Measurements from ENCODE around the gene TKTL1.

The TKTL1 gene

GRCh38 chrX:154355094-154355775 lies 59.6 kb downstream of the TKTL1 start:
- peaks cover 90% of the 10 kb centered on the region for H3K36me3 ChIP-seq (ENCODE audit: control insufficient read depth, insufficient read depth, low read length, severe bottlenecking)
- no peaks in the 10 kb centered on the region for H3K27me3 ChIP-seq (replicated peaks; ENCODE audit: control insufficient read depth, insufficient read depth, low read length)
- no peak for DNase-seq (ENCODE audit: low read depth)
- no peak overlapping the region for H3K9ac ChIP-seq (ENCODE audit: low read length)
- no peak overlapping the region for H3K4me3 ChIP-seq (ENCODE audit: low read length)
- no peaks in the 10 kb centered on the region for H3K4me1 ChIP-seq (ENCODE audit: control insufficient read depth, insufficient read depth, low read length)
- no peaks in the 10 kb centered on the region for H3K9me3 ChIP-seq (ENCODE audit: control insufficient read depth, low read length)

GRCh38 chrX:154355776-154356140 lies 60.2 kb downstream of the TKTL1 start:
- H3K27me3 ChIP-seq (replicated peaks; ENCODE audit: control insufficient read depth, insufficient read depth, low read length), result no peaks in the 10 kb centered on the region
- H3K9me3 ChIP-seq (ENCODE audit: control insufficient read depth, low read length), result no peaks in the 10 kb centered on the region
- H3K9ac ChIP-seq (ENCODE audit: low read length), result no peak overlapping the region
- H3K4me3 ChIP-seq (ENCODE audit: low read length), result no peak overlapping the region
- DNase-seq (ENCODE audit: low read depth), result no peak
- peaks cover 89% of the 10 kb centered on the region for H3K36me3 ChIP-seq (ENCODE audit: control insufficient read depth, insufficient read depth, low read length, severe bottlenecking)
- H3K4me1 ChIP-seq (ENCODE audit: control insufficient read depth, insufficient read depth, low read length), result no peaks in the 10 kb centered on the region

- H3K4me3 ChIP-seq (ENCODE audit: low read length), result no peak overlapping the region
- no peaks in the 10 kb centered on the region for H3K4me1 ChIP-seq (ENCODE audit: control insufficient read depth, insufficient read depth, low read length)
- H3K9me3 ChIP-seq (ENCODE audit: control insufficient read depth, low read length), result no peaks in the 10 kb centered on the region
- no peak for DNase-seq (ENCODE audit: low read depth)
- peaks cover 85% of the 10 kb centered on the region for H3K36me3 ChIP-seq (ENCODE audit: control insufficient read depth, insufficient read depth, low read length, severe bottlenecking)
- no peak overlapping the region for H3K9ac ChIP-seq (ENCODE audit: low read length)
- H3K27me3 ChIP-seq (replicated peaks; ENCODE audit: control insufficient read depth, insufficient read depth, low read length), result no peaks in the 10 kb centered on the region
These were observed 61.0 kb downstream of the TKTL1 start for GRCh38 chrX:154356596-154356995.

GRCh38 chrX:154357205-154357604 lies 61.6 kb downstream of the TKTL1 start:
- Histone ChIP-seq H3K9ac (ENCODE audit: low read length) (no peak overlapping the region), H3K36me3 (ENCODE audit: control insufficient read depth, insufficient read depth, low read length, severe bottlenecking) (peaks cover 85% of the 10 kb centered on the region), H3K4me3 (ENCODE audit: low read length) (no peak overlapping the region), H3K9me3 (ENCODE audit: control insufficient read depth, low read length) (no peaks in the 10 kb centered on the region), H3K27me3 (replicated peaks; ENCODE audit: control insufficient read depth, insufficient read depth, low read length) (no peaks in the 10 kb centered on the region), H3K4me1 (ENCODE audit: control insufficient read depth, insufficient read depth, low read length) (no peaks in the 10 kb centered on the region)
- DNase-seq (ENCODE audit: low read depth), result no peak

- Histone ChIP-seq H3K4me3 (ENCODE audit: low read length) (no peak overlapping the region), H3K4me1 (ENCODE audit: control insufficient read depth, insufficient read depth, low read length) (no peaks in the 10 kb centered on the region), H3K36me3 (ENCODE audit: control insufficient read depth, insufficient read depth, low read length, severe bottlenecking) (peaks cover 86% of the 10 kb centered on the region), H3K9me3 (ENCODE audit: control insufficient read depth, low read length) (no peaks in the 10 kb centered on the region), H3K27me3 (replicated peaks; ENCODE audit: control insufficient read depth, insufficient read depth, low read length) (no peaks in the 10 kb centered on the region), H3K9ac (ENCODE audit: low read length) (no peak overlapping the region)
- no peak for DNase-seq (ENCODE audit: low read depth)
These were observed 62.4 kb downstream of the TKTL1 start for GRCh38 chrX:154358011-154358410.

- H3K9ac ChIP-seq (ENCODE audit: low read length), result no peak overlapping the region
- peaks cover 82% of the 10 kb centered on the region for H3K36me3 ChIP-seq (ENCODE audit: control insufficient read depth, insufficient read depth, low read length, severe bottlenecking)
- H3K9me3 ChIP-seq (ENCODE audit: control insufficient read depth, low read length), result no peaks in the 10 kb centered on the region
- H3K4me3 ChIP-seq (ENCODE audit: low read length), result no peak overlapping the region
- H3K4me1 ChIP-seq (ENCODE audit: control insufficient read depth, insufficient read depth, low read length), result no peaks in the 10 kb centered on the region
- H3K27me3 ChIP-seq (replicated peaks; ENCODE audit: control insufficient read depth, insufficient read depth, low read length), result no peaks in the 10 kb centered on the region
- no peak for DNase-seq (ENCODE audit: low read depth)
These were observed 63.2 kb downstream of the TKTL1 start for GRCh38 chrX:154358829-154359228.

- Histone ChIP-seq H3K27me3 (replicated peaks; ENCODE audit: control insufficient read depth, insufficient read depth, low read length) (no peaks in the 10 kb centered on the region), H3K9ac (ENCODE audit: low read length) (no peak overlapping the region), H3K4me1 (ENCODE audit: control insufficient read depth, insufficient read depth, low read length) (no peaks in the 10 kb centered on the region), H3K36me3 (ENCODE audit: control insufficient read depth, insufficient read depth, low read length, severe bottlenecking) (peaks cover 82% of the 10 kb centered on the region), H3K4me3 (ENCODE audit: low read length) (no peak overlapping the region), H3K9me3 (ENCODE audit: control insufficient read depth, low read length) (no peaks in the 10 kb centered on the region)
- DNase-seq (ENCODE audit: low read depth), result no peak
These were observed 64.0 kb downstream of the TKTL1 start for GRCh38 chrX:154359362-154360154.

- H3K4me1 ChIP-seq (ENCODE audit: control insufficient read depth, insufficient read depth, low read length), result no peaks in the 10 kb centered on the region
- DNase-seq (ENCODE audit: low read depth), result no peak
- no peak overlapping the region for H3K4me3 ChIP-seq (ENCODE audit: low read length)
- H3K36me3 ChIP-seq (ENCODE audit: control insufficient read depth, insufficient read depth, low read length, severe bottlenecking), result peaks cover 82% of the 10 kb centered on the region
- H3K9me3 ChIP-seq (ENCODE audit: control insufficient read depth, low read length), result no peaks in the 10 kb centered on the region
- no peak overlapping the region for H3K9ac ChIP-seq (ENCODE audit: low read length)
- H3K27me3 ChIP-seq (replicated peaks; ENCODE audit: control insufficient read depth, insufficient read depth, low read length), result no peaks in the 10 kb centered on the region
These were observed 64.6 kb downstream of the TKTL1 start for GRCh38 chrX:154360155-154360713.

GRCh38 chrX:154362085-154362742 lies 66.6 kb downstream of the TKTL1 start:
- no peak overlapping the region for H3K4me3 ChIP-seq (ENCODE audit: low read length)
- no peak overlapping the region for H3K9ac ChIP-seq (ENCODE audit: low read length)
- no peaks in the 10 kb centered on the region for H3K9me3 ChIP-seq (ENCODE audit: control insufficient read depth, low read length)
- DNase-seq (ENCODE audit: low read depth), result no peak
- H3K36me3 ChIP-seq (ENCODE audit: control insufficient read depth, insufficient read depth, low read length, severe bottlenecking), result peaks cover 89% of the 10 kb centered on the region
- H3K4me1 ChIP-seq (ENCODE audit: control insufficient read depth, insufficient read depth, low read length), result peaks cover 6% of the 10 kb centered on the region
- H3K27me3 ChIP-seq (replicated peaks; ENCODE audit: control insufficient read depth, insufficient read depth, low read length), result no peaks in the 10 kb centered on the region

GRCh38 chrX:154363706-154364439 lies 68.3 kb downstream of the TKTL1 start:
- Histone ChIP-seq H3K9ac (ENCODE audit: low read length) (no peak overlapping the region), H3K36me3 (ENCODE audit: control insufficient read depth, insufficient read depth, low read length, severe bottlenecking) (peaks cover 77% of the 10 kb centered on the region), H3K9me3 (ENCODE audit: control insufficient read depth, low read length) (no peaks in the 10 kb centered on the region), H3K4me3 (ENCODE audit: low read length) (no peak overlapping the region), H3K4me1 (ENCODE audit: control insufficient read depth, insufficient read depth, low read length) (peaks cover 10% of the 10 kb centered on the region), H3K27me3 (replicated peaks; ENCODE audit: control insufficient read depth, insufficient read depth, low read length) (no peaks in the 10 kb centered on the region)
- DNase-seq (ENCODE audit: low read depth), result no peak
